Duodenal mucosa (tissue), 2 donors: ENCODE measurements around the gene TAS1R1.
A peak's percentile ranks its signal among the peaks of the same experiment; 100 is the strongest.
"Not testable (repeated sequence)": the region's sequence is repeated elsewhere in the genome, so short reads cannot be mapped to it uniquely, and the experiment has no call there.

Experiments
- H3K27ac ChIP-seq: one replicate; pipeline ENCODE4 v1.7.0; 2013; ENCODE audit warnings: low read depth, low read length
- H3K27me3 ChIP-seq, 2 donors: one replicate each; pipeline ENCODE4 v1.7.0; 2013; ENCODE audit warnings: low read length in 2 of 2, control low read depth in 1 of 2; ENCODE audit not compliant: insufficient read depth in 2 of 2, control insufficient read depth in 1 of 2
- H3K36me3 ChIP-seq, 2 donors: one replicate each; pipeline ENCODE4 v1.7.0; 2013; ENCODE audit warnings: low read length in 2 of 2, control low read depth in 1 of 2; ENCODE audit not compliant: insufficient read depth in 2 of 2, control insufficient read depth in 1 of 2
- H3K4me1 ChIP-seq, 2 donors: one replicate each; pipeline ENCODE4 v1.7.0; 2013; ENCODE audit warnings: low read length in 2 of 2, control low read depth in 1 of 2; ENCODE audit not compliant: insufficient read depth in 2 of 2, control insufficient read depth in 1 of 2
- H3K4me3 ChIP-seq, 2 donors: one replicate each; pipeline ENCODE4 v1.7.0; 2013; ENCODE audit warnings: low read length in 2 of 2, low read depth in 1 of 2
- H3K9ac ChIP-seq, 2 donors: one replicate each; pipeline ENCODE4 v1.7.0; 2013; ENCODE audit warnings: low read length in 2 of 2, low read depth in 1 of 2
- H3K9me3 ChIP-seq, 2 donors: one replicate each; pipeline ENCODE4 v1.7.0; 2013; ENCODE audit warnings: low read length in 2 of 2, control low read depth in 1 of 2; ENCODE audit not compliant: control insufficient read depth in 1 of 2

TAS1R1 gene

GRCh38 chr1:6596886-6597776 lies 42.0 kb downstream of the TAS1R1 start:
- Histone ChIP-seq H3K27ac (no peak overlapping the region), H3K4me3 (no peak overlapping the region), H3K9me3 (no peaks in the 10 kb centered on the region), H3K4me1 (peaks cover 9 to 24% of the 10 kb centered on the region in 2 donors), H3K36me3 (peaks cover 36 to 68% of the 10 kb centered on the region in 2 donors), H3K9ac (no peak overlapping the region), H3K27me3 (no peaks in the 10 kb centered on the region)

DNA sequence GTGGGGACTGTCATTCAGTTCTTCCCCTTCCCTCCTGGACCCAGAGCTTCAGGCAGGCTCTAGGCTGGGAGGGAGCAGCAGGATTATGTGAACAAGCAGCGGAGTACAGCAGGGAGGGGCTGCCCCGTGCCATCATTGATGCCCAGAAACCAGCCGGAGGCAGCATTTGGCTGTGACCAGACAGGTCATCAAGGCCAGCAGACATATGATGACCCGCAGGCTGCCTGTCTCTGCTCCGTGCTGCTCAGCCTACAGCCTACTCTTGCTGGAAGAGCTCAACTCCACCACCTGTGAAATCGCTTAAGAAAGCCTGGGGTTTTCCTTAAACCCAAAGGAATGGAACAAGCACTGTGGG lies 42.6 kb downstream of the TAS1R1 start:
- H3K36me3 ChIP-seq, result peaks cover 35 to 62% of the 10 kb centered on the region in 2 donors
- H3K27me3 ChIP-seq, result no peaks in the 10 kb centered on the region
- H3K4me3 ChIP-seq, result no peak overlapping the region
- H3K27ac ChIP-seq, result no peak overlapping the region
- H3K4me1 ChIP-seq, result peaks cover 9 to 24% of the 10 kb centered on the region in 2 donors
- no peaks in the 10 kb centered on the region for H3K9me3 ChIP-seq
- no peak overlapping the region for H3K9ac ChIP-seq

DNA sequence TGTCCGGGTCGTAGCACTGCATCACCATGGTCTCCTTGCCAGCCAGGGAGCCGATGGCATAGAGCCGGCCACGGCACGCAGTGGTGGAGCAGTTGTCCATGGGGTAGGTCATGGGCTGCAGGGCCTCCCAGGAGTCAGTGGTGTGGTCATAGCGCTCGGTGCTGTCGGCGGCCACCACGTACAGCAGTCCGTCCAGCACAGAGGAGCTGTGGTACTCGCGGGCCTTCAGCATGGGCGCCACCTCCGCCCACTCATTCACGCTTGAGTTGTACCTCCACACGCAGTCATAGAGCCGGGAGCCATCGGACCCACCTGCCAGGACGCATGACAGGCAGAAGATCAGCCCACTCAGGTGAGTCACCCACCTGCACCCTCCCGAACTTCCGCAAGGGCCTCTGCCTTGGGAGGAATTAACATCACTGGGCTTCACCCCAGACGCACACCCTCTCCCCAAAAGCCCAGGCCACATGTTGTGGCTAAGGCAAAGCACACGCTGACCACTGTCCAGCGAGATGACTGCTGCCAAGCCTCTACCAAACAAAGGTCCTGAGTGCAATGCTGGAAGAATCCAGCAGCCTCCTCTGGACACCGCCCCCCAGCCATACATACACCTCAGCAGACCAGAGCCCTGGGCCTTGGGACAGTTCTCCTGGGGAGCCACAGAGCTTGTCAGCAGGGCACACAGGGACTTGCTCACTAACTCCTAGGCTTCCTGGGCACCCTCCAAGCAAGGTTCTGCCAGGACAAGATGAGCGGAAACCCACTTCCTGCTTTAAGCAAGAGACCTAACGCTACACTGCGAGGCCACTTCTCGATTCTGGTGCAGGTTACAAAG lies 44.3 kb downstream of the TAS1R1 start:
- Histone ChIP-seq H3K36me3 (peaks cover 25 to 46% of the 10 kb centered on the region in 2 donors), H3K9me3 (no peaks in the 10 kb centered on the region), H3K27ac (no peak overlapping the region), H3K4me3 (peak overlapping the region; percentile 51 to 95), H3K4me1 (peaks cover 19 to 34% of the 10 kb centered on the region in 2 donors), H3K27me3 (no peaks in the 10 kb centered on the region), H3K9ac (peak overlapping the region in 1 of 2 donors; percentile 25)

DNA sequence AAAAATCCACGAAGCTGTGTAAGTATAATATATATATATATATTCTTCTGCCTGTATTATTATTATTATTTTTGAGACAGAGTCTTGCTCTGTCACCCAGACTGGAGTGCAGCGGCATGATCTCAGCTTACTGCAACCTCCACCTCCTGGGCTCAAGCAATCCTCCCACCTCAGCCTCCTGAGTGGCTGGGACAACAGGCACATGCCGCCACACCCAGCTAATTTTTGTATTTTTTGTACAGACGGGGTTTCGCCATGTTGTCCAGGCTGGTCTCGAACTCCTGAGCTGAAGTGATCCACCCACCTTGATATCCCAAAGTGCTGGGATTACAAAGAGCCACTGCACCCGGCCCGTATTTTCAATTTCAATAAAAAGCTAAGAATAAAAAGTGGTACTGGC lies 44.9 kb downstream of the TAS1R1 start:
- Histone ChIP-seq H3K4me3 (peak overlapping the region; percentile 71 to 95), H3K4me1 (peaks cover 21 to 35% of the 10 kb centered on the region in 2 donors), H3K9ac (peak overlapping the region in 1 of 2 donors; percentile 87), H3K36me3 (peaks cover 24 to 43% of the 10 kb centered on the region in 2 donors)
- H3K27ac ChIP-seq, H3K27me3 ChIP-seq, H3K9me3 ChIP-seq: not testable (repeated sequence)

DNA sequence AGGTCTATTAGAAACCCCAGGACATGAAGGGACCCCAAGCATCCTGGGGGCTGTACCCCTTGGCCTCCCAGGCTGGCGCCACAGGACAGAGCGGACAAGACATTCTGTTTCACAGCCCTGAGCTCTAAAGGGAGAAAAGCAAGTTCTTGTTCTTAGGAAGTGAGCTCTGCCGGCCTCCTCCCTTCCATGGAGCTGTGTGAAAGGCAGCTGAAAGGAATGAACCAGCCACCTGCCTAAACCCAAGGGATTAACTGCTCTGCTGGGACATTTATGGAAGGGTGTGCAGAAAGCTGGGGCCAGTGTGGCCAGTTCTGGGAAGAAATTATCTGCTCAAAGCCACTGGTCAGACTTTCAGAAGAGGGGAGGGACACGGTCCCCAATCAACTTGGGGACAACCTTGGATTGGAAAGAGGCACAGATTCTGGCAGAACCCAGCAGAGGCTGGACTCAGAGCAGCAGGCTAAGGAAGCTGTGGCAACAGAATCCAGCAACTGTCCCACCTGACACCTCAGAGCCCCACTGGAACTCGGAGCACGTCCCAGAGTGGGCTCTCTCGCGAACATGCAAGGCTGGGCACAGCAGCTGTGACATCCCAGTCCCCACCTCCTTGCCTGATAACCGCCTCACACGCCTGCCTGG lies 45.4 kb downstream of the TAS1R1 start:
- Histone ChIP-seq H3K4me1 (peaks cover 21 to 35% of the 10 kb centered on the region in 2 donors), H3K9ac (peak overlapping the region; percentile 87 to 90)

DNA sequence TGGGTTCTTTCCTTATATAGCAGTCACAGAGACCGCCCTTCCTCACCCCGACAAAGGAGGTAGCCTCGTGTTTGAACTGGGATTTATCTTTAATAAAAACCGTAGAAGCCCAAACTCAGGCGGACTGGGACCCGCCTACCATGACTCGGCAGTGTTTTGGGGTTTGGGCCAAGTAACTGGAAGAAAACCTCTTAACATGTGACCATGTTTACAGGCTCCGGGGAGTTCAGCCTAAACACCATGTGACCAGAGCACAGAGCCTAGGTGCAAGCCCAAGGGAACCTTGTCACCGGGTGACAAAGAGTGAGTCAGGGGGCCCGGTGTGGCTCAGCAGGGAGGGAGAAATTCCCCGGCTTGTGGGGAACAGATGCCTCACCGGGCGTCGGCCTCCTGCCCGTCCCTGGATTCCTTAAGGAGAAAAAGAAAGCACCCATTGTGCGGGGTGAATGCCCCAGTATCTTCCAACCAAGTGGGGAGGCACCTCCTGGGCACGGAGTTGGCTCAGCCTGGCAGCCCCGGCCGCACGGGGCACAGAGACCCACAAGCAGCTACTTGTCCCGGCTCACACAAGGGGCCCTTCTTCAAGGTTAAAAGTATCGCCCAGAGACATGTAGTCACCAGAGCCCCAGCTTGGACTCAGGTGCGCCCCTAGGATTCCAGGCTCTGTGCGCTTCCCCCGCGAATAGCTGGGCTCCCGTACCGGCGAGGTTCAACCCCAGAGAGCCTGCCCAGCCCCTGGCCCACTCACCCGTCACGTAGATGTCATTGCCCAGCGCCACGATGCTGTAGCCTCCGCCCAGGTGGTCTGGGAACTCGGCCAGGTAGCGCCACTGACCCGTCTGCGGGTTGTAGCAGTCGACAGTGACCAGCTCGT lies 46.2 kb downstream of the TAS1R1 start:
- Histone ChIP-seq H3K4me3 (peak overlapping the region; percentile 71 to 95), H3K36me3 (peaks cover 16 to 30% of the 10 kb centered on the region in 2 donors), H3K9me3 (no peaks in the 10 kb centered on the region), H3K4me1 (peaks cover 21 to 35% of the 10 kb centered on the region in 2 donors), H3K9ac (peak overlapping the region; percentile 87 to 90), H3K27ac (peak overlapping the region; percentile 97), H3K27me3 (no peaks in the 10 kb centered on the region)

More for the DNA sequence above, 45.4 kb downstream of the TAS1R1 start:
- Histone ChIP-seq H3K9me3 (no peaks in the 10 kb centered on the region), H3K27ac (peak overlapping the region; percentile 54), H3K4me3 (peak overlapping the region; percentile 71 to 95), H3K27me3 (no peaks in the 10 kb centered on the region), H3K36me3 (peaks cover 20 to 37% of the 10 kb centered on the region in 2 donors)

- Histone ChIP-seq H3K36me3 (peaks cover 8 to 22% of the 10 kb centered on the region in 2 donors), H3K27me3 (no peaks in the 10 kb centered on the region), H3K4me1 (peaks cover 21 to 35% of the 10 kb centered on the region in 2 donors), H3K4me3 (peak overlapping the region; percentile 71 to 95), H3K9ac (peak overlapping the region; percentile 87 to 90), H3K27ac (peak overlapping the region; percentile 97), H3K9me3 (no peaks in the 10 kb centered on the region)
These were observed 47.0 kb downstream of the TAS1R1 start for GRCh38 chr1:6601923-6602668.

GRCh38 chr1:6602669-6603237 lies 47.6 kb downstream of the TAS1R1 start, which contains the start of gene KLHL21:
Gene KLHL21, minus strand, starts transcription at chr1:6602869. Its CDS starts 52 bp downstream, at chr1:6602817.
- H3K9ac ChIP-seq, result peak within 1 kb of the TSS; percentile 90 to 93
- H3K4me1 ChIP-seq, result peaks cover 18 to 35% of the 10 kb centered on the region in 2 donors
- peak within 1 kb of the TSS; percentile 97 for H3K27ac ChIP-seq
- H3K27me3 ChIP-seq, result no peaks in the 10 kb centered on the region
- peaks cover 3 to 15% of the 10 kb centered on the region in 2 donors for H3K36me3 ChIP-seq
- H3K4me3 ChIP-seq, result peak within 1 kb of the TSS; percentile 71 to 95
- no peaks in the 10 kb centered on the region for H3K9me3 ChIP-seq
